K562 (cell line): ENCODE measurements around the gene CEP295NL. TPM values are rescaled to one million over a fixed set of nuclear protein-coding genes. Genes with fewer than 3 reads are reported as not detected.

Experiments
- ATAC-seq: fragments of 200-7000 bp; cut with Tn5 transposase; 3 replicates; pipeline ENCODE4 v1.9.1; 2020; ENCODE audit warnings: moderate library complexity
- BruUV-seq: library from RNA; stranded (reverse); fragments of 400-500 nt; replicated peaks from 2 replicates; lab custom pipeline; 2021; lab: Mats Ljungman, UMichigan
- CTCF ChIA-PET: fragments of 300-600 bp; formaldehyde crosslinking; extraction: SDS; loops from one replicate; lab custom pipeline; 2021; ENCODE audit warnings: low intra/inter-chr PET ratio; lab: Yijun Ruan, JAX
- POLR2A ChIA-PET: fragments of 300-600, 350-650 bp; sonication (Branson Sonifier 250); formaldehyde crosslinking; extraction: SDS; loops from one replicate; lab custom pipeline; 2021; ENCODE audit warnings: antibody characterized with exemption, inconsistent platforms; lab: Yijun Ruan, JAX
- DNase-seq, 4 experiments: peaks; one replicate each; pipeline versions ENCODE4 v3.0.0 to v3.0.0-alpha.2; 2011 to 2018; ENCODE audit warnings: low spot score in 3 of 4, mixed read lengths in 3 of 4; ENCODE audit errors: extremely low read depth in 1 of 4
- FAIRE-seq: peaks from 2 replicates; lab custom pipeline; 2011; peaks lifted over from hg19 to GRCh38; lab: Jason Lieb, UNC
- H2AFZ ChIP-seq: 2 replicates; pipeline ENCODE4 v1.6.0; 2011; ENCODE audit warnings: low read depth, low read length, control low read depth, inconsistent platforms
- H3K27ac ChIP-seq: fragments of 200-600 bp; 3 replicates; pipeline ENCODE4 v1.8.0; 2011; ENCODE audit warnings: low read depth, mild to moderate bottlenecking, control low read depth, inconsistent platforms, low read length, moderate library complexity, mixed read lengths; ENCODE audit errors: extremely low read depth
- H3K27me3 ChIP-seq, 2 experiments: fragments of 300-600 bp in 1 of 2; 2 replicates in 1 of 2; 3 replicates in 1 of 2; pipeline versions ENCODE4 v1.6.0 to v1.8.0; 2011; ENCODE audit warnings: inconsistent platforms in 2 of 2, low read length in 2 of 2, mild to moderate bottlenecking in 1 of 2, mixed read lengths in 1 of 2, moderate library complexity in 1 of 2; ENCODE audit not compliant: control insufficient read depth in 2 of 2, insufficient read depth in 2 of 2
- H3K36me3 ChIP-seq: fragments of 300-600 bp; 3 replicates; pipeline ENCODE4 v1.8.0; 2011; ENCODE audit warnings: mild to moderate bottlenecking, low read length, inconsistent platforms; ENCODE audit not compliant: control insufficient read depth, insufficient read depth
- H3K4me1 ChIP-seq, 2 experiments: fragments of 200-600 bp in 1 of 2; replicated peaks in 1 of 2; 2 replicates in 1 of 2; 3 replicates in 1 of 2; pipeline versions ENCODE4 v1.5.1 to v1.8.0; 2011; ENCODE audit warnings: inconsistent platforms in 2 of 2, low read length in 2 of 2, mild to moderate bottlenecking in 1 of 2, mixed read lengths in 1 of 2, moderate library complexity in 1 of 2; ENCODE audit not compliant: control insufficient read depth in 2 of 2, insufficient read depth in 2 of 2
- H3K4me2 ChIP-seq: 2 replicates; pipeline ENCODE4 v1.6.1; 2011; ENCODE audit warnings: low read length, control low read depth, inconsistent platforms, mixed read lengths; ENCODE audit not compliant: insufficient read depth
- H3K4me3 ChIP-seq: fragments of 200-600 bp; sonication (generic), shearing (Covaris generic); 2 replicates; pipeline ENCODE4 v1.5.1; 2016; ENCODE audit warnings: control low read depth, inconsistent platforms
- H3K79me2 ChIP-seq: fragments of 200-600 bp; 3 replicates; pipeline ENCODE4 v1.8.0; 2011; ENCODE audit warnings: low read length, inconsistent platforms; ENCODE audit not compliant: control insufficient read depth, insufficient read depth
- H3K9ac ChIP-seq, 2 experiments: 2 replicates each; pipeline versions ENCODE4 v1.6.0 to v1.6.1; 2011; ENCODE audit warnings: low read depth in 2 of 2, low read length in 2 of 2, control low read depth in 1 of 2, inconsistent platforms in 1 of 2, mild to moderate bottlenecking in 1 of 2, mixed read lengths in 1 of 2; ENCODE audit not compliant: insufficient read depth in 1 of 2
- H3K9me1 ChIP-seq: one replicate; pipeline ENCODE4 v1.6.0; 2011; ENCODE audit warnings: inconsistent platforms, mild to moderate bottlenecking, low read length, moderate library complexity; ENCODE audit not compliant: control insufficient read depth, insufficient read depth
- H3K9me3 ChIP-seq: replicated peaks from 2 replicates; pipeline ENCODE4 v1.5.1; 2011; ENCODE audit warnings: low read depth, low read length, inconsistent platforms; ENCODE audit not compliant: control insufficient read depth, insufficient read depth
- H4K20me1 ChIP-seq: replicated peaks from 2 replicates; pipeline ENCODE4 v1.6.1; 2011; ENCODE audit warnings: low read length, inconsistent platforms, mixed read lengths; ENCODE audit not compliant: control insufficient read depth, insufficient read depth
- CREBBP ChIP-seq: IDR thresholded peaks from one replicate; pipeline ENCODE4 v1.6.1; 2012; ENCODE audit warnings: low read depth, mild to moderate bottlenecking, control low read depth, inconsistent platforms, low read length
- ETV6 ChIP-seq, 3 experiments: fragments of 150-350 bp in 1 of 3; sonication (generic) in 1 of 3; formaldehyde crosslinking in 1 of 3; IDR thresholded peaks; 2 replicates each; pipeline versions ENCODE4 v1.6.1 to v1.8.0; 2014 to 2022; ENCODE audit warnings: borderline replicate concordance in 2 of 3, low read depth in 2 of 3, antibody characterized with exemption in 1 of 3, low read length in 1 of 3, mild to moderate bottlenecking in 1 of 3, missing genetic modification reagents in 1 of 3
- NELFE ChIP-seq: IDR thresholded peaks from 2 replicates; pipeline ENCODE4 v1.6.1; 2011; ENCODE audit warnings: mild to moderate bottlenecking; ENCODE audit not compliant: insufficient read depth, insufficient read length
- NR2F6 ChIP-seq: fragments of 450-650 bp; formaldehyde crosslinking; IDR thresholded peaks from 2 replicates; pipeline ENCODE4 v1.4.0; 2020; ENCODE audit warnings: mild to moderate bottlenecking
- PHB2 ChIP-seq: fragments of 450-650 bp; IDR thresholded peaks from 2 replicates; pipeline ENCODE4 v1.6.1; 2017; ENCODE audit warnings: low read depth
- RAD21 ChIP-seq, 2 experiments: fragments of 250-450 bp in 1 of 2; fragments of 450-650 bp in 1 of 2; sonication (Bioruptor Pico) in 1 of 2; formaldehyde crosslinking in 1 of 2; IDR thresholded peaks in 1 of 2; conservative IDR thresholded peaks in 1 of 2; 2 replicates each; pipeline versions ENCODE4 v1.4.0 to v1.8.0; 2020 to 2022; ENCODE audit warnings: mild to moderate bottlenecking in 2 of 2, moderate library complexity in 1 of 2
- SP1 ChIP-seq: sonication (generic); formaldehyde crosslinking; IDR thresholded peaks from 2 replicates; pipeline ENCODE4 v1.8.1; 2022; ENCODE audit warnings: mild to moderate bottlenecking, missing genetic modification reagents
- ZNF263 ChIP-seq: sonication (generic); formaldehyde crosslinking; IDR thresholded peaks from 2 replicates; pipeline ENCODE4 v1.8.0; 2022; ENCODE audit warnings: mild to moderate bottlenecking, missing genetic modification reagents, borderline replicate concordance
- ZNF586 ChIP-seq: fragments of 450-650 bp; formaldehyde crosslinking; conservative IDR thresholded peaks from 2 replicates; pipeline ENCODE4 v1.4.0; 2020; ENCODE audit warnings: mild to moderate bottlenecking, moderate library complexity
- WGBS: fragments of 100-300 bp; shearing (Covaris generic); methylation state at CpG from one replicate; pipeline ENCODE4 v1.1.6; 2016; ENCODE audit warnings: low coverage, mixed read lengths; ENCODE audit not compliant: insufficient coverage; ENCODE audit errors: missing lambda C conversion rate; 5-methylcytosine and 5-hydroxymethylcytosine counted together
- in situ Hi-C: fragments of 300-500 bp; cut with MboI; formaldehyde crosslinking; loops from 4 replicates; pipeline ENCODE4 v1.15.0; 2018; ENCODE audit warnings: inconsistent platforms, mixed read lengths
- intact Hi-C: fragments of 100-400 bp; cut with micrococcal nuclease; formaldehyde crosslinking; loops from 2 replicates; pipeline ENCODE4 v1.14.2; 2022
- polyA plus RNA-seq, 8 experiments: library from polyadenylated mRNA; depleted of rRNA in 4 of 8; stranded (reverse) in 5 of 8; unstranded in 3 of 8; fragments of >200 nt; fragmentation: Nextera tagmentation in 2 of 8; fragmentation: Illumina TruSeq in 1 of 8; extraction: Ambion mirVana in 2 of 8; extraction: Trizol in 1 of 8; gene quantifications; 2 replicates each; pipeline versions ENCODE4 v1.2.1 to v1.2.3, GENCODE V29; 2011 to 2014; ENCODE audit warnings: inconsistent platforms in 1 of 8, missing spikeins in 1 of 8
- total RNA-seq, 7 experiments: library from RNA; depleted of rRNA in 6 of 7; stranded (reverse); fragments of >200 nt in 6 of 7; fragmentation: Illumina TruSeq in 2 of 7; extraction: Trizol in 2 of 7; gene quantifications; 2 replicates each; pipeline versions ENCODE4 v1.2.1 to v1.2.3, GENCODE V29; 2011 to 2021; ENCODE audit warnings: low replicate concordance in 1 of 7
- TF ChIP-seq, protein P1 (sequence below): fragments of 450-650 bp; IDR thresholded peaks from 2 replicates; pipeline ENCODE4 v1.6.1; 2016; ENCODE audit warnings: low read depth
- TF ChIP-seq, protein P2 (sequence below): fragments of 250-450 bp; sonication (Bioruptor Pico); IDR thresholded peaks from 2 replicates; pipeline ENCODE4 v1.4.0; 2020; ENCODE audit warnings: mild to moderate bottlenecking, moderate library complexity

The CEP295NL gene
- total and polyA plus RNA-seq, 9 of the 15 experiments (the other 6 are each of a cell fraction or from before 2014, with no cell fraction given): not detected

DNA sequence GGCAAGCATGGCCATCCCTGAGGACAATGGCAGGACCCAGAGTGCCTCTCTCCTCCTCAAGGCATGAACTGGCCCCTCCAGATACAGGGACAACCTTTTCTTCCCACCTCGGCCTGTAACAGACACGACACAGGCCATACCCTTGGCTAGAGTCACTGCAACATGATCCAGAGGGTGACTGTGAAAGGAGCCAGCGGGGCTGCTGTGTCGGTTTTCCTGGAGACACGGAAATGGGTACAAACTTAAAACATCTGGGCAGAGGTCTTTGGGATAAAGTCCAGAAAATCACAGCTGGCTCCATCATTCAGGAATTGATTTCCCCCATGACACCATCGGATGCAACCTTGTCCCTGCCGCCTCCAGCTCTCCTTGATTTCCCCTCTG, 5.3 kb downstream of the CEP295NL start:
- TF ChIP-seq ZNF263 (CRISPR knock-in tag) (no peak), CREBBP (no peak), NR2F6 (CRISPR knock-in tag) (no peak), NELFE (no peak), ZNF586 (CRISPR knock-in tag) (no peak), PHB2 (no peak), RAD21 (CRISPR knock-in tag; conservative IDR thresholded peaks at IDR 0.05 in 1 of 2, IDR thresholded peaks at IDR 0.05 in 1 of 2) (no peak), SP1 (CRISPR knock-in tag) (no peak), ETV6 (IDR thresholded peaks at IDR 0.05; ENCODE audit: borderline replicate concordance in 1 of 2, low read depth in 2 of 2, low read length in 1 of 2) (no peak), ETV6 (CRISPR knock-in tag; IDR thresholded peaks at IDR 0.05; ENCODE audit: borderline replicate concordance) (no peak)
- TF ChIP-seq, protein P1, sequence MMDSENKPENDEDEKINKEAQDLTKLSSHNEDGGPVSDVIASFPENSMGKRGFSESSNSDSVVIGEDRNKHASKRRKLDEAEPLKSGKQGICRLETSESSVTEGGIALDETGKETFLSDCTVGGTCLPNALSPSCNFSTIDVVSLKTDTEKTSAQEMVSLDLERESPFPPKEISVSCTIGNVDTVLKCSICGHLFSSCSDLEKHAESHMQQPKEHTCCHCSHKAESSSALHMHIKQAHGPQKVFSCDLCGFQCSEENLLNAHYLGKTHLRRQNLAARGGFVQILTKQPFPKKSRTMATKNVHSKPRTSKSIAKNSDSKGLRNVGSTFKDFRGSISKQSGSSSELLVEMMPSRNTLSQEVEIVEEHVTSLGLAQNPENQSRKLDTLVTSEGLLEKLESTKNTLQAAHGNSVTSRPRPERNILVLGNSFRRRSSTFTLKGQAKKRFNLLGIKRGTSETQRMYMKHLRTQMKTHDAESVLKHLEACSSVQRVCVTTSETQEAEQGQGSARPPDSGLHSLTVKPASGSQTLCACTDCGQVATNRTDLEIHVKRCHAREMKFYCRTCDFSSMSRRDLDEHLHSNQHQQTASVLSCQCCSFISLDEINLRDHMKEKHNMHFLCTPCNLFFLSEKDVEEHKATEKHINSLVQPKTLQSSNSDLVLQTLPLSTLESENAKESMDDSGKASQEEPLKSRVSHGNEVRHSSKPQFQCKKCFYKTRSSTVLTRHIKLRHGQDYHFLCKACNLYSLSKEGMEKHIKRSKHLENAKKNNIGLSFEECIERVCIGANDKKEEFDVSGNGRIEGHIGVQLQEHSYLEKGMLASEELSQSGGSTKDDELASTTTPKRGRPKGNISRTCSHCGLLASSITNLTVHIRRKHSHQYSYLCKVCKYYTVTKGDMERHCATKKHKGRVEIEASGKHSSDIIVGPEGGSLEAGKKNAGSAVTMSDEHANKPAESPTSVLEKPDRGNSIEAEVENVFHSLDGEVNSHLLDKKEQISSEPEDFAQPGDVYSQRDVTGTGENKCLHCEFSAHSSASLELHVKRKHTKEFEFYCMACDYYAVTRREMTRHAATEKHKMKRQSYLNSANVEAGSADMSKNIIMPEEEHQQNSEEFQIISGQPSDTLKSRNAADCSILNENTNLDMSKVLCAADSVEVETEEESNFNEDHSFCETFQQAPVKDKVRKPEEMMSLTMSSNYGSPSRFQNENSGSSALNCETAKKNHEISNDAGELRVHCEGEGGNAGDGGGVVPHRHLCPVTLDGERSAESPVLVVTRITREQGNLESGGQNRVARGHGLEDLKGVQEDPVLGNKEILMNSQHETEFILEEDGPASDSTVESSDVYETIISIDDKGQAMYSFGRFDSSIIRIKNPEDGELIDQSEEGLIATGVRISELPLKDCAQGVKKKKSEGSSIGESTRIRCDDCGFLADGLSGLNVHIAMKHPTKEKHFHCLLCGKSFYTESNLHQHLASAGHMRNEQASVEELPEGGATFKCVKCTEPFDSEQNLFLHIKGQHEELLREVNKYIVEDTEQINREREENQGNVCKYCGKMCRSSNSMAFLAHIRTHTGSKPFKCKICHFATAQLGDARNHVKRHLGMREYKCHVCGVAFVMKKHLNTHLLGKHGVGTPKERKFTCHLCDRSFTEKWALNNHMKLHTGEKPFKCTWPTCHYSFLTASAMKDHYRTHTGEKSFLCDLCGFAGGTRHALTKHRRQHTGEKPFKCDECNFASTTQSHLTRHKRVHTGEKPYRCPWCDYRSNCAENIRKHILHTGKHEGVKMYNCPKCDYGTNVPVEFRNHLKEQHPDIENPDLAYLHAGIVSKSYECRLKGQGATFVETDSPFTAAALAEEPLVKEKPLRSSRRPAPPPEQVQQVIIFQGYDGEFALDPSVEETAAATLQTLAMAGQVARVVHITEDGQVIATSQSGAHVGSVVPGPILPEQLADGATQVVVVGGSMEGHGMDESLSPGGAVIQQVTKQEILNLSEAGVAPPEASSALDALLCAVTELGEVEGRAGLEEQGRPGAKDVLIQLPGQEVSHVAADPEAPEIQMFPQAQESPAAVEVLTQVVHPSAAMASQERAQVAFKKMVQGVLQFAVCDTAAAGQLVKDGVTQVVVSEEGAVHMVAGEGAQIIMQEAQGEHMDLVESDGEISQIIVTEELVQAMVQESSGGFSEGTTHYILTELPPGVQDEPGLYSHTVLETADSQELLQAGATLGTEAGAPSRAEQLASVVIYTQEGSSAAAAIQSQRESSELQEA: no peak
- TF ChIP-seq, protein P2, sequence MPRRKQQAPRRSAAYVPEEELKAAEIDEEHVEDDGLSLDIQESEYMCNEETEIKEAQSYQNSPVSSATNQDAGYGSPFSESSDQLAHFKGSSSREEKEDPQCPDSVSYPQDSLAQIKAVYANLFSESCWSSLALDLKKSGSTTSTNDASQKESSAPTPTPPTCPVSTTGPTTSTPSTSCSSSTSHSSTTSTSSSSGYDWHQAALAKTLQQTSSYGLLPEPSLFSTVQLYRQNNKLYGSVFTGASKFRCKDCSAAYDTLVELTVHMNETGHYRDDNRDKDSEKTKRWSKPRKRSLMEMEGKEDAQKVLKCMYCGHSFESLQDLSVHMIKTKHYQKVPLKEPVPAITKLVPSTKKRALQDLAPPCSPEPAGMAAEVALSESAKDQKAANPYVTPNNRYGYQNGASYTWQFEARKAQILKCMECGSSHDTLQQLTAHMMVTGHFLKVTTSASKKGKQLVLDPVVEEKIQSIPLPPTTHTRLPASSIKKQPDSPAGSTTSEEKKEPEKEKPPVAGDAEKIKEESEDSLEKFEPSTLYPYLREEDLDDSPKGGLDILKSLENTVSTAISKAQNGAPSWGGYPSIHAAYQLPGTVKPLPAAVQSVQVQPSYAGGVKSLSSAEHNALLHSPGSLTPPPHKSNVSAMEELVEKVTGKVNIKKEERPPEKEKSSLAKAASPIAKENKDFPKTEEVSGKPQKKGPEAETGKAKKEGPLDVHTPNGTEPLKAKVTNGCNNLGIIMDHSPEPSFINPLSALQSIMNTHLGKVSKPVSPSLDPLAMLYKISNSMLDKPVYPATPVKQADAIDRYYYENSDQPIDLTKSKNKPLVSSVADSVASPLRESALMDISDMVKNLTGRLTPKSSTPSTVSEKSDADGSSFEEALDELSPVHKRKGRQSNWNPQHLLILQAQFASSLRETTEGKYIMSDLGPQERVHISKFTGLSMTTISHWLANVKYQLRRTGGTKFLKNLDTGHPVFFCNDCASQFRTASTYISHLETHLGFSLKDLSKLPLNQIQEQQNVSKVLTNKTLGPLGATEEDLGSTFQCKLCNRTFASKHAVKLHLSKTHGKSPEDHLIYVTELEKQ: no peak
- Histone ChIP-seq H3K27me3 (peaks cover 53 to 86% of the 10 kb centered on the region in 2 experiments), H3K36me3 (no peaks in the 10 kb centered on the region), H3K4me2 (no peak overlapping the region), H2AFZ (no peak overlapping the region), H3K79me2 (no peaks in the 10 kb centered on the region), H3K9me1 (peaks cover 2% of the 10 kb centered on the region), H3K4me3 (no peak overlapping the region), H3K4me1 (peaks cover 0 to 10% of the 10 kb centered on the region in 2 experiments; a peak in 2 of 5 replicates), H4K20me1 (peaks cover 4% of the 10 kb centered on the region; the same call in 1 of the 2 replicates), H3K9ac (no peak overlapping the region), H3K9me3 (no peaks in the 10 kb centered on the region; the same call in 1 of the 2 replicates), H3K27ac (no peak overlapping the region)
- ChIA-PET POLR2A (interaction anchor here (0.7 kb wide), 1 partner anchor 589 kb away, joined by 4 read pairs; no protein-coding TSS in a partner anchor), CTCF (no interaction called here)
- ATAC-seq (no peak), DNase-seq (no peak), FAIRE-seq (no peak)
- in situ Hi-C loops: no loop called here
- intact Hi-C loops: no loop called here
- WGBS: 1% methylated on average over 7 of the region's 7 CpGs
- BruUV-seq: no TSS peak
